ENCODE measurements around the gene GATD1.
A peak's percentile ranks its signal among the peaks of the same experiment; 100 is the strongest.

Gene GATD1

GRCh38 chr11:819943-820649 is 42.8 kb upstream of the GATD1 start:
- peak; percentile 87 for DNase-seq (ENCODE audit: extremely low read depth, insufficient read length)
- no peaks in the 10 kb centered on the region for H3K27me3 ChIP-seq (replicated peaks; ENCODE audit: control insufficient read depth, insufficient read depth, low read length)
- H3K4me3 ChIP-seq (replicated peaks; ENCODE audit: low read depth, low read length), result peak overlapping the region; percentile 82
- H3K36me3 ChIP-seq (ENCODE audit: control insufficient read depth, insufficient read depth, low read length), result peaks cover 8% of the 10 kb centered on the region
- no peak for TF ChIP-seq CTCF (IDR thresholded peaks at IDR 0.05; ENCODE audit: insufficient read depth, low read length, poor library complexity, severe bottlenecking)

- Histone ChIP-seq H3K4me3 (replicated peaks; ENCODE audit: low read depth, low read length) (peak overlapping the region; percentile 82), H3K27me3 (replicated peaks; ENCODE audit: control insufficient read depth, insufficient read depth, low read length) (no peaks in the 10 kb centered on the region), H3K36me3 (ENCODE audit: control insufficient read depth, insufficient read depth, low read length) (peaks cover 6% of the 10 kb centered on the region)
- peak; percentile 90 for DNase-seq (ENCODE audit: extremely low read depth, insufficient read length)
- TF ChIP-seq CTCF (IDR thresholded peaks at IDR 0.05; ENCODE audit: insufficient read depth, low read length, poor library complexity, severe bottlenecking), result no peak
Measured at GRCh38 chr11:819129-819931, 42.0 kb upstream of the GATD1 start.

GRCh38 chr11:818396-819128 is 41.3 kb upstream of the GATD1 start, which contains the start of gene PNPLA2:
Gene PNPLA2, plus strand, starts transcription at chr11:818914. Its CDS starts 805 bp downstream, at chr11:819719.
- H3K4me3 ChIP-seq (replicated peaks; ENCODE audit: low read depth, low read length), result peak within 1 kb of the TSS; percentile 82
- no peak for DNase-seq (ENCODE audit: extremely low read depth, insufficient read length)
- TF ChIP-seq CTCF (IDR thresholded peaks at IDR 0.05; ENCODE audit: insufficient read depth, low read length, poor library complexity, severe bottlenecking), result no peak
- H3K36me3 ChIP-seq (ENCODE audit: control insufficient read depth, insufficient read depth, low read length), result peaks cover 10% of the 10 kb centered on the region
- no peaks in the 10 kb centered on the region for H3K27me3 ChIP-seq (replicated peaks; ENCODE audit: control insufficient read depth, insufficient read depth, low read length)

- Histone ChIP-seq H3K27me3 (replicated peaks; ENCODE audit: control insufficient read depth, insufficient read depth, low read length) (no peaks in the 10 kb centered on the region), H3K36me3 (ENCODE audit: control insufficient read depth, insufficient read depth, low read length) (peaks cover 30% of the 10 kb centered on the region), H3K4me3 (replicated peaks; ENCODE audit: low read depth, low read length) (no peak overlapping the region)
- TF ChIP-seq CTCF (IDR thresholded peaks at IDR 0.05; ENCODE audit: insufficient read depth, low read length, poor library complexity, severe bottlenecking), result no peak
- DNase-seq (ENCODE audit: extremely low read depth, insufficient read length), result no peak
Measured at GRCh38 chr11:816433-816779, 39.1 kb upstream of the GATD1 start.

GRCh38 chr11:815675-816432 is 38.6 kb upstream of the GATD1 start:
- TF ChIP-seq CTCF (IDR thresholded peaks at IDR 0.05; ENCODE audit: insufficient read depth, low read length, poor library complexity, severe bottlenecking), result no peak
- no peaks in the 10 kb centered on the region for H3K27me3 ChIP-seq (replicated peaks; ENCODE audit: control insufficient read depth, insufficient read depth, low read length)
- H3K36me3 ChIP-seq (ENCODE audit: control insufficient read depth, insufficient read depth, low read length), result peaks cover 31% of the 10 kb centered on the region
- no peak for DNase-seq (ENCODE audit: extremely low read depth, insufficient read length)
- H3K4me3 ChIP-seq (replicated peaks; ENCODE audit: low read depth, low read length), result no peak overlapping the region
